ENCODE data around the gene KRT77.
"Not testable (repeated sequence)": the region's sequence is repeated elsewhere in the genome, so short reads cannot be mapped to it uniquely, and the experiment has no call there.

KRT77 gene

DNA sequence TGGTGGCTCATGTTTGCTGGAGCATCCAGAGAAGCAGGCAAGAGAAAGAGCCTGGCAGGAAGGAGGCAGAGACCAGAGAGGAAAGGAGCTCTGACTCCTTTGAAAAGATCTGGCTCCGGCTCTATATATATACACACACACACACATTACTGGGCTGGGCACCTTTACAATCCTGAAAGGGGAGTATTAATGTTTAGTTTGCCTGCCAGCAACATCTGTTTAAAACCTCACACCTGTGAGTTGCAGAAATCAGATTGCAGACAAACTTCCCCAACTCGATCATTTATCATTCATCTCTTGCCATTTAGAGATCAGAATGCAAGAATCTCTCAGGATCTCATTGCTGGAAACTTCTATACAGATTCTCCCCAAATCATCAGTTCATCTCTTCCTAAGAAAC is at the start of gene KRT77:
TSS of gene KRT77 (minus strand) at position 101 of the 400 bp plus-strand sequence. CDS start at position 11, 90 bp downstream.
- no peak for DNase-seq

- no peak for DNase-seq
Observed at GRCh38 chr12:52752516-52752915, 49.2 kb upstream of the KRT77 start.

- no peak for DNase-seq
Observed at GRCh38 chr12:52751795-52752194, 48.5 kb upstream of the KRT77 start.

GRCh38 chr12:52750532-52750931 is 47.2 kb upstream of the KRT77 start:
- DNase-seq = not testable (repeated sequence)

GRCh38 chr12:52749827-52750226 is 46.5 kb upstream of the KRT77 start:
- DNase-seq = no peak

- no peak for DNase-seq
Observed at GRCh38 chr12:52748578-52748977, 45.3 kb upstream of the KRT77 start.

DNA sequence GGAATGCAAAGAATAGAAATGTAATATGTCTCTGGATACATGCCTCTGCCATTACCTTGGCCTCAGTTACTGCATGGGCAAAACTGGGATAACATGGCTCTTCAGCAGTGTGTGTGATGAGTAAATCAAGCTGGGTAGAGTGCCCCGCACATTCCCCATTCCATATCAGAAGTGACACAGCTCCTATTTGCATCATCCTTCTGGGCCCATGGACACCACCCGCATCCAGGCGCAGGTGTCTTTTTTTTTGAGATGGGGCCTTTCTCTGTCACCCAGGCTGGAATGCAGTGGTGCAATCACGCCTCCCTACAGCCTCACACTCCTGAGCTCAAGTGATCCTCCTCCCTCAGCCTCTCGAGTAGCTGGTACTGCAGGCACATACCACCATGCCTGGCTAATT is 42.2 kb upstream of the KRT77 start:
- no peak for DNase-seq

GRCh38 chr12:52744493-52745156 is 41.3 kb upstream of the KRT77 start:
- no peak for DNase-seq

GRCh38 chr12:52742822-52743457 is 39.6 kb upstream of the KRT77 start:
- no peak for DNase-seq

- no peak for DNase-seq
Observed at GRCh38 chr12:52742196-52742580, 38.9 kb upstream of the KRT77 start.

DNA sequence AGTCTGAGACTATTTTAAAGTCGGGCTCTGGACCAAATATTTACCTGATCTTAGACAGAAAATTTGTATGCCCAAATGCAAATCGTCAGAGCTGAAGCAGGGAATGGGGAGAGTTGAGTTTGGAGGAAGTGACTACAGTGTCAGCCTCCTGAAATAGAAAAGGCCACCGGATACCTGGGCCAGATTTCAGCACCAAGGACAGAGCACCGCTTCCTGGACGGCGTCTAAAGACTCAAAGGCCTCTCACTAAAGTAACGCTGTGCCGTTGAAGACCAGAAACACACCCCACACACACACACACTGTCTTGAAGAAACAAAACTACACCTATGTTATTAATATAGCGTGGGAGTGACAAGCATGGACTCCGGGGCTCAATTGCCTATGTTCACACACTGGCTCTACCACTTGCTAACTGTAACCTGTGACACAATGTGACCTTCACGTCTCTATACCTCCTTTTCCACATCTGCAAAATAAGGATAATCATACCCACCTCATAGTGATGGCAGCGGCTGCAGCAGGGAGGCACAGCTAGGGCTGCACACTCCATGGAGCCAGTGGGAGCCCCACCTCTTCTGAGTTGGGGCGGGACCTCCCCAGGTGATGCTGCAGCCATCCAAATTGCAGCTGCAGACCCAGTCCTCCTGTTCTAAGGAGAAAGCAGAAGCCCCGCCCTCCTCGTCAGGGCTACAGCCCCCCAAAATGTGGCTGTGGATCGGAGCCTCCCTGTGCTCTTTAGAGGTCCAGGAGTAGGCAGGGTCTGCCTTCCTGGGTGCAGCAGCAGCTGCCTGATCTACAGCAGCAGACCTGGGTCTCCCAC is 38.3 kb upstream of the KRT77 start:
- DNase-seq = no peak

DNA sequence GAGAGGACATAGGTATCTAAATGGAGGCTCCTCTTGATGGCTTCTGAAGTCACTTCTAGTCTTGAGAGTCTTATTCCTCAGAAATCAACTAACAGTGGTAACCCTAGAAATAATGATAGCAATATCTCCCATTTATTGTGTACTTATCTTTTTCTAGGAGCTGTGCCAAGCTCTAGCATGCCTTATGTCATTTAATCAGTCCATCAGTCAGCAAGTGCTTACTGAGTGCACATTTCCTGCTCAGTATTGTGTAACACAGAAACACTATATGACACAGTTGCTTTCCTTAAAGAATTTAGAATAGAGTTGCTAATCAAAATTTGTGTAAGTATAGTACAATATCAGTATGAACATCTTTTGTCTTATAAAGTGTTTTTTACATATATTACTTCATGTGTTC is 37.3 kb upstream of the KRT77 start:
- DNase-seq = no peak

DNA sequence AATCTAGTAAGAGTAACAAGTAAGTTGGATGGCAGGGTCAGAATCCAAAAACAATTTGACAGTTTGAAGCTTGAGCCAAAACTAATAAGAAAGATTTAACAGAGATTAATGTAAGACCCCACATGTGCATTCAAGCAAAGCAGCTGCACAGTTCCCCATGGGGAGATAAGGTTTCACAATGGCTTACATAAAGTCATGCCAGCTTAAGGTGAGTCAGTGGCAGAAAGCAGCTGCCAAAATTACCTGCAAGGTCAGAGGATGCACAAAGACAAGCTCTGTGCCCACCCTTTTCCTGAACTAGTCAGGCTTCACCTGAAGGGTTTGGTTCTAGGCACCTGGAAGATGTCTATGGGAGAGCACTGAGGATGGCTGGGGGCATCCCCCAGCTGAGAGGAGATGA is 36.6 kb upstream of the KRT77 start:
- DNase-seq = no peak

DNA sequence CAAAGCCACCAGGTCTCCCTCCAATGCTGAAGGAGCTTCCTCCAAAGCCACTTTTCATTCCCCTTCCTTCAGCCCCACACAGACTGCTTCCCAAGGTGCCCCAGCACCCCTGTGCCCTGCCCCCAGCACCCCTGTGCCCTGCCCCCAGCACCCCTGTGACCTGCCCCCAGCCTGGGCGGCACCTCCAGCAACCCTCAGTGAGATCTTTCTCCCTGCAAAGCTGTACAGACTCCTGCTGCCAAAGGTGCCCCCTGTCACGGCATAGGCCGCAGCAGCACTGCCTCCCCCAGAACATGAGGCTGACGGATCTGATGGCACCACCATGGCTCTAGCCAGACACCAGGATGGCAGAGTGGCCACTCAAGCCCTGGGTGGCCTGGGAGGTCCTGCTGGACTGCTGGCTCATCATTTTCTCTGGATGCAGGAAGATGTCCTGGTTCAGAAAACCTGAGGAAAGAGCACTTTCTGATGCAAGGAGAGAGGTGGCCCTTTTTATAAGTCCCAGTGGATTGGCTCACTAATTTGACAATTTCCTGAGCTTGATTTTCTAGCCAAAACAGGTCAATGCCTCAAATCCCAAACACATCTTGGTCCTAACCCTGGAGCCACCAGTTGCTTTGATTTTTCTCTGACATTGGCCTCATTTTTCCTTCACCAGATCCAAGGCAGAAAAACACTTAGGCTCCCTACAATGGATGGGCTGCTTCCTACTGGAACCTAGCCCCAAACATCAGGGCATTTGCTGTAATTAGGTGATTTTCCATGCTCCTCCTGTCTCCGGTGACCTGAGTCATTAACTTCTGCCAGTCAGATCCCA is 32.7 kb upstream of the KRT77 start:
- DNase-seq = no peak

DNA sequence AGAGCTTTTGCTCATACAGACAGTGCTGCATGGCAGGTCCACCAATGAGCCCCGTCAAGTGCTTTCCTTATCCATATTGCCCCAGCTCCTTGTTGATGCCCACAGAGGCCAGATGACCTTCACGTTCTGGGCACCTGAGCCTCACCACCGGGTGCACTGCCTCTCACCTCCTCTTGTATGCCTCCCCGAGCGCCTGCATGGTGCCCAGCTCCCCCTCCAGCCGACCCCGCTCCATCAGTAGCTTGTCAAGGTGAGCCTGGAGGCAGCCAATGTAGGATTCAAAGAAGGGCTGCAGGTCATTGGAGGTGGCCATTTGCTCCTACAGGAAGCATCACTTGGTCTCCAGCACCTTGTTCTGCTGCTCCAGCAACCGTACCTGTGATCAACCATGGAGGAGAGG is 31.8 kb upstream of the KRT77 start:
- DNase-seq = no peak

GRCh38 chr12:52730793-52731192 is 27.5 kb upstream of the KRT77 start:
- no peak for DNase-seq

GRCh38 chr12:52730383-52730782 is 27.1 kb upstream of the KRT77 start:
- no peak for DNase-seq

DNA sequence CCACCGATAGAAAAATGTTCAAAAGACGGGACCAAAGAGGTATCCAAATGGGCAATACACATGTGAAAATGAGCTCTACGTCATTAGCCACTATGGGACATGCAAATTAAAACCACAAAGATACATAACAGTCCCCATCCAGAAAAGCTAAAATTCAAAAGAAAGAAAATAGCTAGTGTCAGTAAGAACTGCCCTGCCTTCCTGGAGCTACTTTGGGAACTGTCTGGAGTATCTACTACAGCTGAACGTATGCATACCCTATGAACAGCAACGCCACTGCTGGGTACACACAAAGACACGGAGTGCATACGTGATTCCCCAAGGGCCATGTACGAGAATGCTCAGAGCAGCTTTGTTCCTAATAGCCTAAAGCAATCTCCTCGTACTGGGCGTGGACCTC is 25.8 kb upstream of the KRT77 start:
- DNase-seq = no peak

GRCh38 chr12:52728374-52728773 is 25.1 kb upstream of the KRT77 start:
- no peak for DNase-seq

DNA sequence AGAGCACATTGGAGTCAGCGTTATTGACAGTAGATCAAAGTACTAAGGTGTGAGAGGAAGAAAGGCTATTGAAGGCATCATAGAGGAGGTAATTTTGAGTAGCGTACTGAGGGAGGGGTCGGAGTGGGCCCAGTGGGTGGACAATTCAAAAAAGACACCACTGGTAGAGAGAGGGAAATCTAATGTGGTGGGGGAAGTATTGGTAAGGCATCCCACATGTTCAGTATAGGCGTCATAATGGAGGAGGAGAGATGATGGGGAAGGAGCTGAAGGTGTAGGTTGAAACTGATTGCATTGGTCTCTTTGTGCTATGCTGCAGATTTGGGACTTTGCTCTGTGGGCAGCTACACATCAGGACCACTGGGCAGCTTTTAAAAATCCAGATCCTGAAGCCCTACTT is 23.7 kb upstream of the KRT77 start:
- no peak for DNase-seq

DNA sequence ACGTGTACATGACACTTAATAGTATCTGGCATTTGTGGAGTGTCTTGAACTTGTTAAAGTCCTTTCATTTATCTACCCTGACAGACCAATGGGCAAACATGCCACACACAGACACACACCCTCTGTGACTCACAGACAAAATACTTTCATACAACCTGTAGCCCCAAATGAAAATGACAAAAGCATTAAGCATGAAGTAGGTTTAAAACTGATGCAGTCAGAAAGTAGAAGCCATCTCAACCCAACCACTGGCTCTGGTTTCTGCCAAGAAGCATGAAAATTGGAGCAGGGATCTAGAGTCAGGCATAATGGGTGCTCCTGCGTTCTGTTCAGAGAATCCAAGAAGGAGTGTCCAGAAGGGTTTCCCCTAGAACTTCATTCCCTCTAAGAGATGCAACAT is 23.1 kb upstream of the KRT77 start:
- DNase-seq = no peak

DNA sequence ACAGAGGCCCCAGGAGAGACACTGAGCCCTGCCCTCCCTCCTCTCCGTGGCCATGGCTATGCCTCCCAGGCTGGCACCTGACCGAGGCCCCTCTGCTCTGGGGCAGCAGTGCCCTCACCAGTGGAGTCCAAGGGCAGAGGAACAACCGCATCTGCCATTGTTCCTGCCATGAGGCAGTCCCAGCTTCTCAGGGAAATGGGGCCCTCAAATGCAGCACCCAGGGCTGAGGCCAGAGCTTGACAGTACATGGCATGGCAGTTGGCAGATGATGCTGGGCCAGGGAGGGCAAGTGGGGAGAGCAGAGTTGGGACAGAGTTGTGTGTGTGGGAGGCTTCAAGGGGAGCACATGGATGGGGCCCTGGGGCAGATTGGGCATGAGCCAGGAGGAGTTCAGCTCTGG is 21.1 kb upstream of the KRT77 start:
- no peak for DNase-seq

- DNase-seq = no peak
Observed at GRCh38 chr12:52722680-52723079, 19.4 kb upstream of the KRT77 start.

Data from NCI-H187 (cell line).